CD4-positive, CD25-positive, alpha-beta regulatory T cell (primary cell): ENCODE data around the gene SNRNP70. TPM values are rescaled to one million over a fixed set of nuclear protein-coding genes. Genes with fewer than 3 reads are reported as not detected.

Experiments
- ATAC-seq, 2 donors: fragments of 150-1000 bp; cut with Tn5 transposase; one replicate each; pipeline ENCODE4 v1.10.0; 2021; ENCODE audit warnings: low read depth in 2 of 2, moderate number of reproducible peaks in 2 of 2, moderate library complexity in 1 of 2
- DNase-seq, 3 donors: peaks; one replicate each; pipeline versions ENCODE4 v3.0.0 to v3.0.0-alpha.2; 2012 to 2022; ENCODE audit warnings: mixed read lengths in 1 of 3
- H3K27ac ChIP-seq: one replicate; pipeline ENCODE4 v1.7.0; 2013; ENCODE audit warnings: mild to moderate bottlenecking, low read length; ENCODE audit not compliant: insufficient read depth, poor library complexity, severe bottlenecking
- H3K27me3 ChIP-seq: one replicate; pipeline ENCODE4 v1.7.0; 2013; ENCODE audit warnings: low read length; ENCODE audit not compliant: control insufficient read depth, insufficient read depth
- H3K36me3 ChIP-seq: one replicate; pipeline ENCODE4 v1.7.0; 2013; ENCODE audit warnings: mild to moderate bottlenecking, low read length, moderate library complexity; ENCODE audit not compliant: control insufficient read depth, insufficient read depth
- H3K4me1 ChIP-seq: 2 replicates; pipeline ENCODE4 v1.7.0; 2013; ENCODE audit warnings: mild to moderate bottlenecking, low read length; ENCODE audit not compliant: insufficient read depth, control insufficient read depth, poor library complexity, severe bottlenecking
- H3K4me3 ChIP-seq: one replicate; pipeline ENCODE4 v1.7.0; 2013; ENCODE audit warnings: low read depth, mild to moderate bottlenecking, low read length, moderate library complexity
- H3K9me3 ChIP-seq, 2 experiments: 1 replicate in 1 of 2; 2 replicates in 1 of 2; pipeline ENCODE4 v1.7.0; 2013; ENCODE audit warnings: low read length in 2 of 2, mild to moderate bottlenecking in 1 of 2, moderate library complexity in 1 of 2; ENCODE audit not compliant: control insufficient read depth in 2 of 2
- H3K27ac Mint-ChIP-seq, 3 donors: one replicate each; pipeline ENCODE4 v1.8.0; 2020 to 2022; ENCODE audit warnings: mild to moderate bottlenecking in 3 of 3, mixed read lengths in 3 of 3, moderate library complexity in 2 of 3
- H3K27me3 Mint-ChIP-seq: one replicate; pipeline ENCODE4 v1.8.0; 2022; ENCODE audit warnings: mild to moderate bottlenecking, mixed read lengths
- H3K36me3 Mint-ChIP-seq: one replicate; pipeline ENCODE4 v1.8.0; 2020; ENCODE audit warnings: mixed read lengths
- H3K4me1 Mint-ChIP-seq, 4 donors: one replicate each; pipeline ENCODE4 v1.8.0; 2020 to 2022; ENCODE audit warnings: mixed read lengths in 4 of 4, mild to moderate bottlenecking in 1 of 4
- H3K4me3 Mint-ChIP-seq, 4 donors: one replicate each; pipeline ENCODE4 v1.8.0; 2020 to 2022; ENCODE audit warnings: mild to moderate bottlenecking in 4 of 4, mixed read lengths in 4 of 4, moderate library complexity in 3 of 4
- H3K9me3 Mint-ChIP-seq, 7 donors: one replicate each; pipeline ENCODE4 v1.8.0; 2020 to 2022; ENCODE audit warnings: mixed read lengths in 7 of 7, mild to moderate bottlenecking in 3 of 7, moderate library complexity in 2 of 7
- polyA plus RNA-seq, 4 donors: library from polyadenylated mRNA; unstranded; fragments of 300-500 nt; fragmentation: Illumina TruSeq; gene quantifications; one replicate each; pipeline ENCODE4 v1.2.3, GENCODE V29; 2021
- total RNA-seq: library from RNA; stranded (reverse); gene quantifications from one replicate; pipeline ENCODE4 v1.2.3, GENCODE V29; 2022

The SNRNP70 gene
- total and polyA plus RNA-seq, 5 donors from 2014 or later, result 45.5 to 381 (median 54.8) TPM

GRCh38 chr19:49081273-49081672, 4.0 kb upstream of the SNRNP70 start:
- H3K27ac Mint-ChIP-seq, result no peak overlapping the region
- ATAC-seq, result no peak

GRCh38 chr19:49084206-49085019, 838 bp upstream of the SNRNP70 start:
- H3K4me3 ChIP-seq, result peak overlapping the region; percentile 85
- Mint-ChIP-seq H3K4me3 (peak overlapping the region; percentile 84 to 96 (median 93)), H3K27me3 (peaks cover 11% of the 10 kb centered on the region), H3K9me3 (peaks cover 0 to 2% (median 0%) of the 10 kb centered on the region in 7 donors), H3K36me3 (peaks cover 11% of the 10 kb centered on the region), H3K27ac (peak overlapping the region; percentile 79 to 99 (median 86)), H3K4me1 (peaks cover 0 to 44% (median 27%) of the 10 kb centered on the region in 4 donors)
- DNase-seq, result no peak
- H3K27ac ChIP-seq, result peak overlapping the region; percentile 83
- no peak for ATAC-seq
- no peaks in the 10 kb centered on the region for H3K27me3 ChIP-seq
- peaks cover 33% of the 10 kb centered on the region for H3K4me1 ChIP-seq
- H3K9me3 ChIP-seq, result no peaks in the 10 kb centered on the region
- H3K36me3 ChIP-seq, result peaks cover 13% of the 10 kb centered on the region

More at GRCh38 chr19:49081273-49081672, 4.0 kb upstream of the SNRNP70 start:
- peaks cover 2% of the 10 kb centered on the region for H3K36me3 Mint-ChIP-seq
- Histone ChIP-seq H3K36me3 (no peaks in the 10 kb centered on the region), H3K4me1 (peaks cover 12% of the 10 kb centered on the region), H3K27me3 (no peaks in the 10 kb centered on the region), H3K27ac (no peak overlapping the region), H3K4me3 (no peak overlapping the region), H3K9me3 (no peaks in the 10 kb centered on the region)
- H3K9me3 Mint-ChIP-seq, result peaks cover 0 to 2% (median 0%) of the 10 kb centered on the region in 7 donors
- peak overlapping the region in 1 of 4 donors; percentile 81 for H3K4me3 Mint-ChIP-seq
- peaks cover 15% of the 10 kb centered on the region for H3K27me3 Mint-ChIP-seq
- DNase-seq, result no peak
- peaks cover 0 to 17% (median 10%) of the 10 kb centered on the region in 4 donors for H3K4me1 Mint-ChIP-seq

DNA sequence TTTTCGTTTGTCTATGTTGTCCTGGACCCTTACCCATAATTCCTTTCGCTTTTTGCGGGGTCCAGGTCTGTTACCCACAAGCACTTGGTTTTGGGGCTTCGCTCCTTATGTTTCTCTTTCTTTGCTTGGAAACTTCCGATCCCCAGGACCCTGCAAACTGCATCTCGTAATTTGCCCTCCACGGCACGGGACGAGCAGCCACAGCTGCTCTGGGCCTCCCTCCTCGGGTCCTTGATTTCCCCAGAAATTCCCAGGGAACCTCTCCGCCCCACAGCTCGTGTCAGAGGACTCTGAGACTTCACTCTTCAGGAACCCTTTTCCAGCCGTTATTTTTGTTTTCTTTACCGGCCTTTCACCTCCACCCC, 599 bp downstream of the SNRNP70 start:
- ATAC-seq, result no peak
- H3K9me3 ChIP-seq, result no peaks in the 10 kb centered on the region

DNA sequence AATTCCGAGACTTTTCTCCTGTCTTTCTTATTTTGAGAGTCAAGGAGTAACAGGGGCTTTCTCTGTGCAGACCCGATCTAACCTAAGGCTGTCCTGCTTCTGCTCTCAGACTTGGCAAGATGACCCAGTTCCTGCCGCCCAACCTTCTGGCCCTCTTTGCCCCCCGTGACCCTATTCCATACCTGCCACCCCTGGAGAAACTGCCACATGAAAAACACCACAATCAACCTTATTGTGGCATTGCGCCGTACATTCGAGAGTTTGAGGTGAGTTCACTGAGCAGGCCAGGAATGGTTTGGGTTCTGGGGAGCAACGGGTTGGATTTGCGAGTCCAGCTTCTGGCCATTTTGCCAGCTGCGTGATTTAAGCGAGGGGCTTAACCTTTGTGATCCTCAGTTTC, 1.0 kb downstream of the SNRNP70 start:
- peaks cover 11% of the 10 kb centered on the region for H3K27me3 Mint-ChIP-seq
- H3K4me3 Mint-ChIP-seq, result peak overlapping the region; percentile 84 to 96 (median 93)
- Histone ChIP-seq H3K4me1 (peaks cover 33% of the 10 kb centered on the region), H3K36me3 (peaks cover 29% of the 10 kb centered on the region), H3K4me3 (peak overlapping the region; percentile 95), H3K27me3 (no peaks in the 10 kb centered on the region), H3K9me3 (no peaks in the 10 kb centered on the region), H3K27ac (no peak overlapping the region)
- H3K36me3 Mint-ChIP-seq, result peaks cover 16% of the 10 kb centered on the region
- peak overlapping the region in 2 of 3 donors; percentile 79 to 86 for H3K27ac Mint-ChIP-seq
- peaks cover 0 to 2% (median 0%) of the 10 kb centered on the region in 7 donors for H3K9me3 Mint-ChIP-seq
- no peak for DNase-seq
- peaks cover 0 to 55% (median 25%) of the 10 kb centered on the region in 4 donors for H3K4me1 Mint-ChIP-seq
- no peak for ATAC-seq

More for the DNA sequence above, 599 bp downstream of the SNRNP70 start:
- Mint-ChIP-seq H3K36me3 (peaks cover 15% of the 10 kb centered on the region), H3K4me3 (peak overlapping the region; percentile 84 to 96 (median 93)), H3K27ac (peak overlapping the region; percentile 79 to 99 (median 86)), H3K4me1 (peaks cover 0 to 52% (median 25%) of the 10 kb centered on the region in 4 donors), H3K27me3 (peaks cover 11% of the 10 kb centered on the region), H3K9me3 (peaks cover 0 to 2% (median 0%) of the 10 kb centered on the region in 7 donors)
- no peak for DNase-seq
- Histone ChIP-seq H3K4me1 (peaks cover 33% of the 10 kb centered on the region), H3K36me3 (peaks cover 25% of the 10 kb centered on the region), H3K27ac (peak overlapping the region; percentile 83), H3K27me3 (no peaks in the 10 kb centered on the region), H3K4me3 (peak overlapping the region; percentile 95)

GRCh38 chr19:49091391-49092038, 6.3 kb downstream of the SNRNP70 start:
- no peak for ATAC-seq
- Mint-ChIP-seq H3K4me3 (peak overlapping the region in 1 of 4 donors; percentile 61), H3K27ac (peak overlapping the region in 1 of 3 donors; percentile 26), H3K27me3 (no peaks in the 10 kb centered on the region), H3K9me3 (no peaks in the 10 kb centered on the region), H3K36me3 (peaks cover 20% of the 10 kb centered on the region), H3K4me1 (peaks cover 0 to 46% (median 23%) of the 10 kb centered on the region in 4 donors)
- DNase-seq, result no peak
- Histone ChIP-seq H3K9me3 (no peaks in the 10 kb centered on the region), H3K27ac (no peak overlapping the region), H3K36me3 (peaks cover 70% of the 10 kb centered on the region), H3K4me1 (peaks cover 19% of the 10 kb centered on the region), H3K4me3 (no peak overlapping the region), H3K27me3 (no peaks in the 10 kb centered on the region)

DNA sequence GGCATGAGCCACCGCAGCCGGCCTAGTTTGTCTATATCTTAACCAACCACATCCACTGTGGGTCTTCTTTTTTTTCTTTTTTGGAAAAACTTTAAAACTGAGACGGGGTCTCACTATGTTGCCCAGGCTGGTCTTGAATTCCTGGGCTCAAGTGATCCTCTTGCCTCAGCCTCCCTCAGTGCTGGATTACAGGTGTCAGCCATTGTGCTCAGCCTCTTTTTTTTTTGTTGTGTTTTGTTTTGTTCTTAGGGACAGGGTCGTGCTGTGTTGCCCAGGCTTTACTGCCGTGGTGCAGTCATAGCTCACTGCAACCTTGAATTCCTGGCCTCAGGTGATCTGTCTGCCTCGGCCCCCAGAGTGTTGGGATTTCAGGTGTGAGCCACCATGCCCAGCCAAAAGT, 7.4 kb downstream of the SNRNP70 start:
- peaks cover 4 to 38% (median 16%) of the 10 kb centered on the region in 4 donors for H3K4me1 Mint-ChIP-seq
- peaks cover 72% of the 10 kb centered on the region for H3K36me3 ChIP-seq
- no peaks in the 10 kb centered on the region for H3K9me3 Mint-ChIP-seq
- no peaks in the 10 kb centered on the region for H3K9me3 ChIP-seq
- no peak overlapping the region for H3K4me3 Mint-ChIP-seq
- peaks cover 7% of the 10 kb centered on the region for H3K4me1 ChIP-seq
- ATAC-seq (no peak), DNase-seq (no peak)
- H3K27me3 ChIP-seq, result no peaks in the 10 kb centered on the region
- H3K36me3 Mint-ChIP-seq, result peaks cover 17% of the 10 kb centered on the region
- H3K27ac ChIP-seq, result no peak overlapping the region
- H3K27me3 Mint-ChIP-seq, result no peaks in the 10 kb centered on the region
- no peak overlapping the region for H3K27ac Mint-ChIP-seq
- no peak overlapping the region for H3K4me3 ChIP-seq

GRCh38 chr19:49094505-49095482, 9.5 kb downstream of the SNRNP70 start:
- peak overlapping the region in 2 of 4 donors; percentile 22 to 69 for H3K4me3 Mint-ChIP-seq
- Histone ChIP-seq H3K9me3 (no peaks in the 10 kb centered on the region), H3K27me3 (no peaks in the 10 kb centered on the region), H3K27ac (no peak overlapping the region), H3K4me3 (no peak overlapping the region), H3K4me1 (no peaks in the 10 kb centered on the region), H3K36me3 (peaks cover 76% of the 10 kb centered on the region)
- DNase-seq (no peak), ATAC-seq (no peak)
- no peak overlapping the region for H3K27ac Mint-ChIP-seq
- H3K9me3 Mint-ChIP-seq, result no peaks in the 10 kb centered on the region
- peaks cover 5 to 27% (median 9%) of the 10 kb centered on the region in 4 donors for H3K4me1 Mint-ChIP-seq
- H3K36me3 Mint-ChIP-seq, result peaks cover 24% of the 10 kb centered on the region
- H3K27me3 Mint-ChIP-seq, result no peaks in the 10 kb centered on the region
